Measurements from ENCODE around the gene FHL1. TPM values are rescaled to one million over a fixed set of nuclear protein-coding genes. Genes with fewer than 3 reads are reported as not detected.

The FHL1 gene
- total and polyA plus RNA-seq, 2 of the 4 experiments (the other 2 are of a cell fraction) = 69.4 to 72.9 TPM

DNA sequence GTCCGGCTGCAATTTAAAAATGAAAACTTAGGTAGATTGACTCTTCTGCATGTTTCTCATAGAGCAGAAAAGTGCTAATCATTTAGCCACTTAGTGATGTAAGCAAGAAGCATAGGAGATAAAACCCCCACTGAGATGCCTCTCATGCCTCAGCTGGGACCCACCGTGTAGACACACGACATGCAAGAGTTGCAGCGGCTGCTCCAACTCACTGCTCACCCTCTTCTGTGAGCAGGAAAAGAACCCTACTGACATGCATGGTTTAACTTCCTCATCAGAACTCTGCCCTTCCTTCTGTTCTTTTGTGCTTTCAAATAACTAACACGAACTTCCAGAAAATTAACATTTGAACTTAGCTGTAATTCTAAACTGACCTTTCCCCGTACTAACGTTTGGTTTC is 62.9 kb downstream of the FHL1 start:
- Histone ChIP-seq H3K18ac (ENCODE audit: low read depth, low read length) (no peak overlapping the region), H2BK5ac (ENCODE audit: low read depth, low read length, poor library complexity, severe bottlenecking) (no peak overlapping the region), H2BK20ac (ENCODE audit: low read depth, low read length) (no peak overlapping the region), H3K4me3 (ENCODE audit: insufficient read depth, low read depth, low read length) (no peak overlapping the region), H3K9me1 (ENCODE audit: insufficient read depth, low read length) (peaks cover 10% of the 10 kb centered on the region), H4K8ac (ENCODE audit: low read depth in 2 of 2, low read length in 2 of 2) (no peak overlapping the region), H2AFZ (replicated peaks; ENCODE audit: low read length, poor library complexity) (no peak overlapping the region), H3K4me1 (ENCODE audit: control insufficient read depth, insufficient read depth, low read length) (peaks cover 9% of the 10 kb centered on the region), H2BK15ac (ENCODE audit: low read depth, low read length) (no peak overlapping the region), H3K4ac (ENCODE audit: low read depth, low read length) (no peak overlapping the region), H2AK5ac (ENCODE audit: low read depth, low read length) (no peak overlapping the region), H3K4me2 (ENCODE audit: low read depth, low read length) (no peak overlapping the region), H3K79me1 (ENCODE audit: low read depth in 1 of 2, low read length in 2 of 2) (no peaks in the 10 kb centered on the region), H3K14ac (replicated peaks; ENCODE audit: low read depth, low read length) (no peak overlapping the region), H4K20me1 (ENCODE audit: insufficient read depth, low read length) (no peaks in the 10 kb centered on the region; the same call in 1 of the 2 replicates), H3K9ac (ENCODE audit: low read depth, low read length) (no peak overlapping the region), H2BK120ac (ENCODE audit: low read depth, low read length) (no peak overlapping the region; the same call in 1 of the 2 replicates), H3K36me3 (ENCODE audit: control insufficient read depth, insufficient read depth, low read length) (peaks cover 31% of the 10 kb centered on the region), H3K56ac (ENCODE audit: extremely low read depth, insufficient read depth, low read length) (no peak overlapping the region), H3K23ac (ENCODE audit: low read depth, low read length) (no peak overlapping the region), H3K27me3 (ENCODE audit: control insufficient read depth, insufficient read depth, low read length) (no peaks in the 10 kb centered on the region; the same call in 1 of the 2 replicates), H4K91ac (ENCODE audit: insufficient read depth, low read depth, low read length) (no peak overlapping the region), H3K27ac (ENCODE audit: insufficient read depth, low read length) (no peak overlapping the region), H2AK9ac (replicated peaks; ENCODE audit: low read depth, low read length, poor library complexity) (no peak overlapping the region), H3K9me3 (ENCODE audit: control insufficient read depth, insufficient read depth, low read length) (no peaks in the 10 kb centered on the region), H4K5ac (ENCODE audit: low read depth, low read length) (no peak overlapping the region)
- ChIA-PET POLR2A (ENCODE audit: unreplicated experiment) (no interaction called here), CTCF (interaction anchor here (1.9 to 2.1 kb wide), 2 partner anchors 178 to 182 kb away, joined by 4 to 13 read pairs; no protein-coding TSS in a partner anchor)
- intact Hi-C loops (cut with micrococcal nuclease) = no loop called here
- ATAC-seq (ENCODE audit: low read depth) = no peak
- dilution Hi-C loops (cut with HindIII; ENCODE audit: low sequenced_read_pairs, unreplicated experiment) = no loop called here
- TF ChIP-seq MAZ (IDR thresholded peaks at IDR 0.05; ENCODE audit: borderline replicate concordance, low read depth, low read length) (no peak), MAFK (IDR thresholded peaks at IDR 0.05; ENCODE audit: low read depth, low read length) (no peak), RCOR1 (IDR thresholded peaks at IDR 0.05; ENCODE audit: insufficient replicate concordance, low read length) (no peak), RAD21 (IDR thresholded peaks at IDR 0.05; ENCODE audit: low read length) (no peak), BHLHE40 (IDR thresholded peaks at IDR 0.05; ENCODE audit: low read depth, low read length) (no peak), CHD1 (IDR thresholded peaks at IDR 0.05; ENCODE audit: low read depth, low read length) (no peak), FOS (IDR thresholded peaks at IDR 0.05; ENCODE audit: low read depth, low read length) (no peak), RFX5 (IDR thresholded peaks at IDR 0.05; ENCODE audit: low read depth, low read length) (no peak), SMC3 (IDR thresholded peaks at IDR 0.05; ENCODE audit: low read depth, low read length) (no peak), MXI1 (IDR thresholded peaks at IDR 0.05; ENCODE audit: borderline replicate concordance, low read depth, low read length) (no peak), CEBPB (IDR thresholded peaks at IDR 0.05; ENCODE audit: low read depth, low read length) (no peak)
- TF ChIP-seq, protein P1, sequence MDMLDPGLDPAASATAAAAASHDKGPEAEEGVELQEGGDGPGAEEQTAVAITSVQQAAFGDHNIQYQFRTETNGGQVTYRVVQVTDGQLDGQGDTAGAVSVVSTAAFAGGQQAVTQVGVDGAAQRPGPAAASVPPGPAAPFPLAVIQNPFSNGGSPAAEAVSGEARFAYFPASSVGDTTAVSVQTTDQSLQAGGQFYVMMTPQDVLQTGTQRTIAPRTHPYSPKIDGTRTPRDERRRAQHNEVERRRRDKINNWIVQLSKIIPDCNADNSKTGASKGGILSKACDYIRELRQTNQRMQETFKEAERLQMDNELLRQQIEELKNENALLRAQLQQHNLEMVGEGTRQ (IDR thresholded peaks at IDR 0.05; ENCODE audit: low read depth, low read length) = no peak
- TF ChIP-seq, protein P2, sequence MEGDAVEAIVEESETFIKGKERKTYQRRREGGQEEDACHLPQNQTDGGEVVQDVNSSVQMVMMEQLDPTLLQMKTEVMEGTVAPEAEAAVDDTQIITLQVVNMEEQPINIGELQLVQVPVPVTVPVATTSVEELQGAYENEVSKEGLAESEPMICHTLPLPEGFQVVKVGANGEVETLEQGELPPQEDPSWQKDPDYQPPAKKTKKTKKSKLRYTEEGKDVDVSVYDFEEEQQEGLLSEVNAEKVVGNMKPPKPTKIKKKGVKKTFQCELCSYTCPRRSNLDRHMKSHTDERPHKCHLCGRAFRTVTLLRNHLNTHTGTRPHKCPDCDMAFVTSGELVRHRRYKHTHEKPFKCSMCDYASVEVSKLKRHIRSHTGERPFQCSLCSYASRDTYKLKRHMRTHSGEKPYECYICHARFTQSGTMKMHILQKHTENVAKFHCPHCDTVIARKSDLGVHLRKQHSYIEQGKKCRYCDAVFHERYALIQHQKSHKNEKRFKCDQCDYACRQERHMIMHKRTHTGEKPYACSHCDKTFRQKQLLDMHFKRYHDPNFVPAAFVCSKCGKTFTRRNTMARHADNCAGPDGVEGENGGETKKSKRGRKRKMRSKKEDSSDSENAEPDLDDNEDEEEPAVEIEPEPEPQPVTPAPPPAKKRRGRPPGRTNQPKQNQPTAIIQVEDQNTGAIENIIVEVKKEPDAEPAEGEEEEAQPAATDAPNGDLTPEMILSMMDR (conservative IDR thresholded peaks at IDR 0.05; ENCODE audit: low read depth, low read length) = no peak
- TF ChIP-seq, protein P3, sequence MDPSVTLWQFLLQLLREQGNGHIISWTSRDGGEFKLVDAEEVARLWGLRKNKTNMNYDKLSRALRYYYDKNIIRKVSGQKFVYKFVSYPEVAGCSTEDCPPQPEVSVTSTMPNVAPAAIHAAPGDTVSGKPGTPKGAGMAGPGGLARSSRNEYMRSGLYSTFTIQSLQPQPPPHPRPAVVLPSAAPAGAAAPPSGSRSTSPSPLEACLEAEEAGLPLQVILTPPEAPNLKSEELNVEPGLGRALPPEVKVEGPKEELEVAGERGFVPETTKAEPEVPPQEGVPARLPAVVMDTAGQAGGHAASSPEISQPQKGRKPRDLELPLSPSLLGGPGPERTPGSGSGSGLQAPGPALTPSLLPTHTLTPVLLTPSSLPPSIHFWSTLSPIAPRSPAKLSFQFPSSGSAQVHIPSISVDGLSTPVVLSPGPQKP (IDR thresholded peaks at IDR 0.05; ENCODE audit: borderline replicate concordance, low read depth, low read length) = no peak
- in situ Hi-C loops (cut with MboI; ENCODE audit: low sequenced_read_pairs) = no loop called here
- DNase-seq = no peak
- BruUV-seq (replicated peaks) = TSS peak; percentile 91
- no CpG with 5 or more reads among the region's 7 CpGs for WGBS, 2 experiments (ENCODE audit: extremely low coverage in 2 of 2, insufficient read length in 1 of 2)
